Endothelial cell of hepatic sinusoid (primary cell): ENCODE results near the gene OR6T1.

Experiments
- in situ Hi-C: cut with HindIII; loops from 2 replicates; pipeline ENCODE4 v1.10.0; 2017; ENCODE audit warnings: low sequenced_read_pairs

Gene OR6T1

GRCh38 chr11:123943738-123944137 lies at the start of gene OR6T1:
TSS of gene OR6T1 (minus strand) at chr11:123943838. CDS start at chr11:123943838, 0 bp downstream.
- in situ Hi-C loops = no loop called here

- in situ Hi-C loops = no loop called here
Observed at GRCh38 chr11:123979311-123979710, 35.7 kb upstream of the OR6T1 start.

- in situ Hi-C loops = no loop called here
Observed at GRCh38 chr11:123977731-123978347, 34.2 kb upstream of the OR6T1 start, which contains the start of gene OR10S1. TSS of gene OR10S1 (minus strand) at chr11:123977781. CDS start at chr11:123977664, 117 bp downstream.

- in situ Hi-C loops = no loop called here
Observed at GRCh38 chr11:123976770-123977560, 33.3 kb upstream of the OR6T1 start.

- in situ Hi-C loops = no loop called here
Observed at GRCh38 chr11:123973816-123974215, 30.2 kb upstream of the OR6T1 start.

GRCh38 chr11:123956752-123957151 lies 13.1 kb upstream of the OR6T1 start:
- in situ Hi-C loops = no loop called here

GRCh38 chr11:123945132-123945531 lies 1.5 kb upstream of the OR6T1 start:
- in situ Hi-C loops = no loop called here

GRCh38 chr11:123942413-123942812 lies 1.2 kb downstream of the OR6T1 start:
- in situ Hi-C loops = no loop called here

GRCh38 chr11:123939317-123939716 lies 4.3 kb downstream of the OR6T1 start, which contains the start of gene OR4D5:
TSS of gene OR4D5 (plus strand) at chr11:123939617. CDS start at chr11:123939617, 0 bp downstream.
- in situ Hi-C loops = loop anchor here (10.0 kb wide), 1 partner anchor 85 kb away; the partner anchor contains the start of genes OR10G8 and OR10G9

GRCh38 chr11:123924027-123924426 lies 19.6 kb downstream of the OR6T1 start:
- in situ Hi-C loops = no loop called here

GRCh38 chr11:123920943-123921342 lies 22.7 kb downstream of the OR6T1 start:
- in situ Hi-C loops = no loop called here

- in situ Hi-C loops = no loop called here
Observed at GRCh38 chr11:123905826-123906225, 37.8 kb downstream of the OR6T1 start.

- in situ Hi-C loops = no loop called here
Observed at GRCh38 chr11:123904932-123905331, 38.7 kb downstream of the OR6T1 start.

GRCh38 chr11:123903932-123904331 lies 39.7 kb downstream of the OR6T1 start:
- in situ Hi-C loops = no loop called here

GRCh38 chr11:123901867-123902266 lies 41.8 kb downstream of the OR6T1 start, which contains the start of gene OR8D4:
TSS of gene OR8D4 (plus strand) at chr11:123902167. CDS start at chr11:123906432, 4,265 bp downstream.
- in situ Hi-C loops = no loop called here

GRCh38 chr11:123899792-123900191 lies 43.8 kb downstream of the OR6T1 start:
- in situ Hi-C loops = no loop called here
